GM18858 (cell line): ENCODE data around the gene SMAD9.
"Not testable (repeated sequence)": the region's sequence is repeated elsewhere in the genome, so short reads cannot be mapped to it uniquely, and the experiment has no call there.

Experiments used
- ATAC-seq: cut with Tn5 transposase; IDR thresholded peaks from one replicate; pipeline ENCODE4 v1.9.1; 2021; ENCODE audit not compliant: unreplicated experiment

Gene SMAD9

GRCh38 chr13:36912369-36912768 lies 7.7 kb downstream of the SMAD9 start:
- no peak for ATAC-seq

GRCh38 chr13:36910545-36910944 lies 9.5 kb downstream of the SMAD9 start:
- ATAC-seq: no peak

DNA sequence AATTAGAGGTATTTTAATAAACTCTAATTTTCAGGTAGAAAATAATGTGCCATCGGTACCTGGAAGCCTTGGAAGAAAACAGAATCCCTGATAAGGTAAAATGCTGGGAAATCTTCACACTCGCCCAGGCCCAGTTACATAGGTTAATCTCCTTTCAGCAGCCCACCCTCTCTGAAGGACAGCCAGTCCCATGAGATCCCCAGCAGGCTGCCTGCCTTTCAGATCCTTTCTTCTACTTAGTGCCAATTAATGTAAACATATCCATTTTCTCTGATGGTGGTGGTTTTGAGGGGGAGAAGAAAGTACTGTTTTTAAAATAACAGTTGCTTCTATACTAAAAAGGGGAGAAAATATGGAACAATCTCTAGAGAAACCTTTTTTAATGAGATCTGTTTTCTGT lies 12.2 kb downstream of the SMAD9 start:
- ATAC-seq: no peak

GRCh38 chr13:36907266-36907665 lies 12.8 kb downstream of the SMAD9 start:
- no peak for ATAC-seq

DNA sequence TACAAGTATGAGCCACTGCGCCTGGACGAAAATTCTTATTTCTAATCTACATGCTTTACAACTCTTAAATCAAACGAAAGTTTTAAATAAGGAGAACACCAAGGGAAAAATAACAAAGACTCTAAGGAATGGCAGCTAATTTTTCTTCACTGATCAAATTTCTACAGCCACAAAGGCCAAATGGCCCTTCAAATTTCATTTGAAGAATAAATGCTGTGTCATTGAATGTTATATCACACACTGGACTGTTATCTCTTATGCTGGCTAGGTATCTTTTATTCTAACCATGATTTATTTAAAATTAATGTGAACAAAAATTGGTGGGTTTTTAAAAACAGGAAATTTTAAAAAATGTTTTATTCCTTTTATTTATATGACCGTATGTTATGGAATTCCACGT lies 14.1 kb downstream of the SMAD9 start:
- ATAC-seq: no peak

DNA sequence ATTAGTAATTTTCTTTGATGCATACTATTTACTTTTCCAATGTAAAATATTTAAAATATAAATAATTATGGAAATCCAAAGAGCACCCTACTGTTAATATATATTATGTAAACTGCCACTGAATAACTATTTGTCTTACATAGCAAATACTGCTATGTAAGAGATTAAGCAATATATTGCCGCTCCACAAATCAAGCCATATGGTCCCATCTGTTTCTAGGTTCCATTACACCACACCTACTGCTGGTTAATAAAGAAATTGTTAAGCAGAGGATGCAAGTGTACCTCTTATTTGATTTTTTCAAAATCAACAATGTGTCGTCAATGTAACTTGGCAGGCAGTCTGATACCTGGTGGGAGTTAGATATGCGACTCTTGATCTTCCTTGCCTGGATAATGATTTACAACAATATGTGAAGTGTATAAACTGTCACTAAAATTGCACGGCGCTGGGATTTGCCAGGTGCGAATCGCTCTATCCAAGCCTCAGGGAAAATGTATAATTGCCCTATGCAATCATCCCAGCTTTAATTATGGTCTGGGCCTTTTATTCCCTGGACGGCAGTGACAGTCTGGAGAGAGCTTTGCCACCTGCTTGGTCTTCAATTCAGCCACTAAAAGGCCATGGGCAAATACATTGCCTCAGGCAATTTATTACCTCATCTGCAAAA lies 16.0 kb downstream of the SMAD9 start:
- ATAC-seq: no peak

- no peak for ATAC-seq
Observed at GRCh38 chr13:36897054-36897616, 22.9 kb downstream of the SMAD9 start.

GRCh38 chr13:36891752-36892151 lies 28.3 kb downstream of the SMAD9 start:
- ATAC-seq: no peak

GRCh38 chr13:36888645-36889044 lies 31.4 kb downstream of the SMAD9 start:
- no peak for ATAC-seq

DNA sequence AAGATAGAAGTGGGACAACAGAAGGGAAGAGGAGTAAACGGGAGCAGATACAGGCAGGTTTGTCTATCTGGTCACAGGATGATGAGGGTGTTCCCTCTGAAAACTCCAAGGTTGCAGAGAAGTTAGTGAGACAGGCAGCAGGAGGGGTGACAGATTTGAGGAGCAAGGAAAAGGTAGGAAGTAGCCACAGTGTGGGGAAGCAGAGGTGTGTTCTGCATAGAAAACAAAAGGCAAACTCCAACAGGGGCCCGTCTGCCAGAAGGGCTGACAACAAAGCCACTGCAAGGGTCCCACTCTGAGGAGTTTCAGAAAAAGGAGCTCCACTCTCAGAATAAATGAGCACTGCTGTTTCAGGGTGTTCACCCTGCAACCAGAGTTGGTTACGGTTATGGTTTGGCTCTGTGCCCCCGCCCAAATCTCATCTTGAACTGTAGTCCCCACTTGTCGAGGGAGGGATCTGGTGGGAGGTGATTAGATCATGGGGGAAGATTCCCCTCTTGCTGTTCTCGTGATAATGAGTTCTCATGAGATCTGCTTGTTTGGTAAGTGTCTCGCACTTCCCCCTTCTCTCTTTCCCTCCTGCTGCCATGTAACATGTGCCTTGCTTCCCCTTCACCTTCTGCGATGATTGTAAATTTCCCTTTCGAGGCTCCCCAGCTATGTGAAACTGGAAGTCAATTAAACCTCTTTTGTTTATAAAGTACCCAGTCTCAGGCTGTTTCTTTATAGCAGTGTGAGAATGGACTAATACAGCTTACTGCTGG lies 32.1 kb downstream of the SMAD9 start:
- peak; percentile 81 for ATAC-seq

DNA sequence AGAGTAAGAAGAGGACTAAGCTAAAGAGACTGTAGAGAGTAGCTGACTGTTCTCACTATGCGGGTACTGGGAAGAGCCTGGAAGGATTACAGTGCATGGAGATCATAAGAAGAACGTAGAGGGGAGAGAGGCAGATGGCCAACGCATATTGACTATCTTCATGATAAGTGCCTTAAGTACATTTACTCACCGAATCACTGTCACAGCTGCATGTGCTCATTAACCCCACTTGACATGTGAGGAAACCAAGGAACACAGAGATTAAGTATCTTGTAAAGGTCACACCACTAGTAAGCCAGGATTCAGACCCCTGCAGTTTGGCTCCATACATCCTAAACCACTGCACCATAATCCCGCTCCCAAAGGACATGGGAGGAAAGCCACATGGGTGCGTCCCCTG lies 34.1 kb downstream of the SMAD9 start:
- no peak for ATAC-seq

DNA sequence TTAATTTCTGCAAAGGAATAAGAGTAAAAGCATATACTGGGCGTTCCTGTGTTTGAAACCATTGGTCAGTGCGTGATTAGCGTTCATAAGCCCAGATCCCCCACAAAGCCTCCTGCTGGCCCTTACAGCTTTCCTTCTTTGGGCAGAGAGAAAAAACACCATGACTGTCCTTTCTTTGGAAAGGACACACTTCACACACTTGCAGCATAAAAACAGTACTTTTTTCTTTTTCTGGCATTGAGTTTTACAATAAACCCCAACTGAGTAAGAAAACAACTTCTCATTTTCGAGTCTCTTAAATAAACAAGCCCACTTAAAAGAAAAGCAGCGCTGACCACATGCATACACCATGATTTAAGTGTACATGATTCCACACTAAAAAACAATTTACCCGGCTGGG lies 35.8 kb downstream of the SMAD9 start:
- ATAC-seq: no peak

GRCh38 chr13:36883824-36884223 lies 36.2 kb downstream of the SMAD9 start:
- no peak for ATAC-seq

GRCh38 chr13:36883392-36883791 lies 36.6 kb downstream of the SMAD9 start:
- not testable (repeated sequence) for ATAC-seq

- no peak for ATAC-seq
Observed at GRCh38 chr13:36882829-36883390, 37.1 kb downstream of the SMAD9 start.

GRCh38 chr13:36880961-36881360 lies 39.1 kb downstream of the SMAD9 start:
- no peak for ATAC-seq

GRCh38 chr13:36879218-36879938 lies 40.7 kb downstream of the SMAD9 start:
- no peak for ATAC-seq

DNA sequence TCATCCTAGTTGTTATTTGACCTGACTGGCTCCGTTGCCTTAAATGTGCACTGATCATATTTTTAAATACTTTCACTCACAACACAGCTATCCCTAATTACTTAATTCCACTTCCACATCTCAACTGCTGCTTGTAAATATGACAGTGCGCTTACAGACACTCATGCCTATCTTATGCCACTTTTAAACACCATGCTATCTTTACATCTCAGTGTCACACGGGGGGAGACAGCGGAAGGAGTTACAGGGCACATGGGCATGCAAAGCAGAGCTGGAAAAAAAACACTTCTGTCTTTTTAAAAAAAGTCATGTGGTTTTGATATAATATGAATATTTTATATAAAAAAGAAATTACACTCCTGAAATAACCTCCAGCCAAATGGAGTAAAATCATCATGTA lies 44.1 kb downstream of the SMAD9 start:
- ATAC-seq: no peak

DNA sequence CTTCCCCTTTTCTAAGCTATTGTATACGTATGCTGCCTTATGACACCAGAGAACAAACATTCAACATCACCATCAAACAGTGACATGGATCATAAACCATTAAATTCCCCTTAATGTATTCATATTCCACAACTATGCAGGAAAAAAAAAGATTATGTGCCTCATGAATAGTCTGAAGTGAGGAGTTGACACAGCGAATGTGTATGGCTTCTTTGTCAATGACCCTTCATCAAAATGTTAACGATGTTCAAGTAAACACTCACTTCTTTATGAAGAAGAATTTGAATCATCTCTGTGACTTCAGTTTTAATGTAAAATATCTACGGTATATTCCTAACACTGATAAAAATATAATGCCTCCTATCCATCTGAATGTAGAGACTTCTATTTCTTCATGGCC lies 44.6 kb downstream of the SMAD9 start:
- no peak for ATAC-seq

DNA sequence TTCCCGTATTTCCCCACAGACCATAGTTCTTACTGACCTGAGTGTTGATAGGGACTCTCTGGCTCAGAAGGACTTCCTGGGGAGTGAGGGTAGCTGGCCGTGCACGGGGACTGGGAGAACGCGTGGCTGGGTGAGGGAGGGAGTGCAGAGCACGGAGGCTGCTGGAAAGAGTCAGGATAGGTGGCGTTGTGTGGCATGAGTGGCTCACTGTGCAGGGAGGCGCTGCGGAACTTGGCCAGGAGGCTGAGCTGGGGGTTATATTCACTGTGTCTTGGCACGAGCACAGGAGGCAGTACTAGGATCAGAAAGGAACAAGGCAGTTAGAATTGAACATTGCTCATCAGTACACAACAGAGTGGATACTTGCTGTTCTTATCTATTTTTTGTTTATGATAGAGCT lies 47.4 kb downstream of the SMAD9 start:
- ATAC-seq: no peak

GRCh38 chr13:36870050-36870692 lies 49.9 kb downstream of the SMAD9 start:
- ATAC-seq: no peak
